Sigmoid colon (tissue), 7 donors: ENCODE measurements around the gene OLFM2. TPM values are rescaled to one million over a fixed set of nuclear protein-coding genes. Genes with fewer than 3 reads are reported as not detected.
A peak's percentile ranks its signal among the peaks of the same experiment; 100 is the strongest.

Experiments
- DNase-seq: peaks from one replicate; pipeline ENCODE4 v3.0.0-alpha.2; 2019
- H3K27ac ChIP-seq, 4 donors: fragments of 200-600 bp; sonication (generic); one replicate each; pipeline ENCODE4 v1.5.1; 2016 to 2019; ENCODE audit warnings: mild to moderate bottlenecking in 1 of 4
- H3K27me3 ChIP-seq, 3 donors: fragments of 200-600 bp; sonication (generic); one replicate each; pipeline ENCODE4 v1.5.1; 2019; ENCODE audit warnings: mild to moderate bottlenecking in 1 of 3
- H3K36me3 ChIP-seq, 4 donors: fragments of 200-600 bp; sonication (generic); one replicate each; pipeline ENCODE4 v1.5.1; 2016 to 2019
- H3K4me1 ChIP-seq, 4 donors: fragments of 200-600 bp; sonication (generic); one replicate each; pipeline ENCODE4 v1.5.1; 2017 to 2019
- H3K4me3 ChIP-seq, 4 donors: fragments of 200-600 bp; sonication (generic); one replicate each; pipeline ENCODE4 v1.5.1; 2017 to 2019; ENCODE audit warnings: mild to moderate bottlenecking in 2 of 4, moderate library complexity in 1 of 4
- H3K9me3 ChIP-seq, 4 donors: fragments of 200-600 bp in 3 of 4; sonication (generic) in 3 of 4; one replicate each; pipeline versions ENCODE4 v1.5.1 to v1.6.1; 2013 to 2019
- CTCF ChIP-seq, 4 experiments: fragments of 450-650 bp in 3 of 4; fragments of 200-600 bp in 1 of 4; IDR thresholded peaks; one replicate each; pipeline ENCODE4 v1.5.1; 2016 to 2019; ENCODE audit warnings: antibody characterized with exemption in 4 of 4, mild to moderate bottlenecking in 3 of 4, moderate library complexity in 2 of 4
- EP300 ChIP-seq, 4 donors: sonication (generic); formaldehyde crosslinking; IDR thresholded peaks; one replicate each; pipeline ENCODE4 v1.6.1; 2017; ENCODE audit warnings: antibody characterized with exemption in 4 of 4
- POLR2A ChIP-seq, 2 donors: fragments of 450-650 bp; IDR thresholded peaks; one replicate each; pipeline ENCODE4 v1.6.1; 2016; ENCODE audit warnings: antibody characterized with exemption in 2 of 2, mild to moderate bottlenecking in 2 of 2, moderate library complexity in 2 of 2
- POLR2AphosphoS5 ChIP-seq, 4 donors: sonication (generic); formaldehyde crosslinking; IDR thresholded peaks; one replicate each; pipeline ENCODE4 v1.6.1; 2017; ENCODE audit warnings: antibody characterized with exemption in 4 of 4
- WGBS, 2 donors: extraction: QIAGEN DNeasy Blood & Tissue Kit; methylation state at CpG; one replicate each; pipeline ENCODE4 v1.1.7; 2013; 5-methylcytosine and 5-hydroxymethylcytosine counted together
- intact Hi-C: fragments of 100-400 bp; cut with DNase I; formaldehyde crosslinking; loops from one replicate; pipeline ENCODE4 v1.15.1; 2023
- polyA plus RNA-seq, 3 donors: library from polyadenylated mRNA; stranded (reverse); fragments of 200-250 nt; gene quantifications; one replicate each; pipeline ENCODE4 v1.2.3, GENCODE V29; 2013
- total RNA-seq, 4 donors: library from RNA; depleted of rRNA; stranded (reverse); fragments of >200 nt; gene quantifications; one replicate each; pipeline ENCODE4 v1.1.0, GENCODE V29; 2016
- donor health status: healthy with polysubstance abuse.
- donor health status: Bipolar disorder and iron deficiency.
- donor health status: healthy.

OLFM2 gene
- 10 to 100 TPM in 2 of 4 donors, 1 to 10 TPM in 2; 3.3 to 19.4 (median 10.4) TPM for total RNA-seq
- polyA plus RNA-seq, result 1 to 10 TPM in 1 of 3 donors, under 1 TPM in 1, not detected in 1; 0.60 to 4.3 TPM

- intact Hi-C loops, result loop anchor here (10.0 kb wide), 1 partner anchor 448 kb away; the partner anchor contains the start of gene TYK2
- Histone ChIP-seq H3K27me3 (peaks cover 29 to 59% (median 42%) of the 10 kb centered on the region in 3 donors), H3K4me3 (peak within 1 kb of the TSS in 3 of 4 donors; percentile 32 to 44 (median 38)), H3K9me3 (peaks cover 0 to under 1% (median 0%) of the 10 kb centered on the region in 4 donors), H3K4me1 (peaks cover 0 to 29% (median 20%) of the 10 kb centered on the region in 4 donors), H3K27ac (no peak within 1 kb of the TSS), H3K36me3 (no peaks in the 10 kb centered on the region)
- WGBS, 2 donors, result 1 to 2% methylated on average over 62 of the region's 62 CpGs
- no peak for DNase-seq
- TF ChIP-seq EP300 (IDR thresholded peaks at IDR 0.05) (no peak), CTCF (IDR thresholded peaks at IDR 0.05) (no peak), POLR2A (IDR thresholded peaks at IDR 0.05) (no peak), POLR2AphosphoS5 (IDR thresholded peaks at IDR 0.05) (no peak)
Observed at GRCh38 chr19:9936326-9937000, at the start of gene OLFM2. TSS of gene OLFM2 (minus strand) at chr19:9936515. CDS start at chr19:9936366, 149 bp downstream.

- Histone ChIP-seq H3K36me3 (peaks cover 0 to 30% (median 0%) of the 10 kb centered on the region in 4 donors), H3K27ac (no peak overlapping the region), H3K4me1 (peaks cover 0 to 7% (median 5%) of the 10 kb centered on the region in 4 donors), H3K27me3 (no peaks in the 10 kb centered on the region), H3K4me3 (no peak overlapping the region), H3K9me3 (no peaks in the 10 kb centered on the region)
- WGBS, 2 donors, result 83 to 85% methylated on average over 8 of the region's 8 CpGs
- DNase-seq, result no peak
- TF ChIP-seq CTCF (IDR thresholded peaks at IDR 0.05) (no peak), POLR2A (IDR thresholded peaks at IDR 0.05) (no peak), EP300 (IDR thresholded peaks at IDR 0.05) (no peak), POLR2AphosphoS5 (IDR thresholded peaks at IDR 0.05) (no peak)
- intact Hi-C loops, result no loop called here
Observed at GRCh38 chr19:9981406-9982260, 45.3 kb upstream of the OLFM2 start.

- no peak overlapping the region for H3K27ac ChIP-seq
- intact Hi-C loops, result no loop called here
- no peak for DNase-seq
- TF ChIP-seq EP300 (IDR thresholded peaks at IDR 0.05), result no peak
- H3K9me3 ChIP-seq, result no peaks in the 10 kb centered on the region
- no peaks in the 10 kb centered on the region for H3K4me1 ChIP-seq
- 85 to 86% methylated on average over 6 of the region's 6 CpGs for WGBS, 2 donors
- peaks cover 0 to 18% (median 0%) of the 10 kb centered on the region in 3 donors for H3K27me3 ChIP-seq
- H3K36me3 ChIP-seq, result peaks cover 0 to 16% (median 0%) of the 10 kb centered on the region in 4 donors
- H3K4me3 ChIP-seq, result no peak overlapping the region
Observed at GRCh38 chr19:9972103-9972502, 35.8 kb upstream of the OLFM2 start.

GRCh38 chr19:9971166-9971897 lies 35.0 kb upstream of the OLFM2 start:
- no peak overlapping the region for H3K27ac ChIP-seq
- peaks cover 0 to 16% (median 0%) of the 10 kb centered on the region in 4 donors for H3K36me3 ChIP-seq

More at GRCh38 chr19:9971166-9971897, 35.0 kb upstream of the OLFM2 start:
- intact Hi-C loops, result no loop called here
- Histone ChIP-seq H3K4me1 (no peaks in the 10 kb centered on the region), H3K9me3 (no peaks in the 10 kb centered on the region), H3K27me3 (peaks cover 0 to 26% (median 4%) of the 10 kb centered on the region in 3 donors), H3K4me3 (no peak overlapping the region)
- no peak for DNase-seq
- TF ChIP-seq EP300 (IDR thresholded peaks at IDR 0.05) (no peak), CTCF (IDR thresholded peaks at IDR 0.05) (no peak), POLR2A (IDR thresholded peaks at IDR 0.05) (no peak), POLR2AphosphoS5 (IDR thresholded peaks at IDR 0.05) (no peak)
- WGBS, 2 donors, result 72 to 73% methylated on average over 15 of the region's 15 CpGs
